Ascending aorta (tissue), 2 donors: ENCODE data around the gene IQUB. TPM values are rescaled to one million over a fixed set of nuclear protein-coding genes. Genes with fewer than 3 reads are reported as not detected.

Experiments
- DNase-seq, 2 donors: peaks; one replicate each; pipeline ENCODE4 v3.0.0-alpha.2; 2019; ENCODE audit warnings: low spot score in 2 of 2
- H3K27ac ChIP-seq, 2 donors: fragments of 200-600 bp; sonication (generic); one replicate each; pipeline ENCODE4 v1.5.1; 2016 to 2017; ENCODE audit warnings: mild to moderate bottlenecking in 1 of 2
- H3K27me3 ChIP-seq: fragments of 200-600 bp; sonication (generic); one replicate; pipeline ENCODE4 v1.5.1; 2017
- H3K36me3 ChIP-seq, 2 donors: fragments of 200-600 bp; sonication (generic); one replicate each; pipeline ENCODE4 v1.5.1; 2016
- H3K4me1 ChIP-seq, 2 donors: fragments of 200-600 bp; sonication (generic); one replicate each; pipeline ENCODE4 v1.5.1; 2016 to 2017; ENCODE audit warnings: mild to moderate bottlenecking in 1 of 2
- H3K4me3 ChIP-seq, 2 donors: fragments of 200-600 bp; sonication (generic); one replicate each; pipeline ENCODE4 v1.5.1; 2016 to 2017; ENCODE audit warnings: mild to moderate bottlenecking in 1 of 2
- H3K9me3 ChIP-seq, 2 donors: fragments of 200-600 bp; sonication (generic); one replicate each; pipeline ENCODE4 v1.5.1; 2016
- CTCF ChIP-seq, 3 experiments: fragments of 200-600 bp in 2 of 3; fragments of 450-650 bp in 1 of 3; sonication (generic) in 2 of 3; IDR thresholded peaks; one replicate each; pipeline ENCODE4 v1.5.1; 2016 to 2019; ENCODE audit warnings: antibody characterized with exemption in 3 of 3, mild to moderate bottlenecking in 1 of 3, moderate library complexity in 1 of 3
- intact Hi-C: fragments of 100-400 bp; cut with DNase I; formaldehyde crosslinking; loops from one replicate; pipeline ENCODE4 v1.15.1; 2023
- total RNA-seq: library from RNA; depleted of rRNA; stranded (reverse); fragments of >200 nt; gene quantifications from one replicate; pipeline ENCODE4 v1.1.0, GENCODE V29; 2016

Gene IQUB
- total RNA-seq, 1 donor from 2014 or later, result not detected

GRCh38 chr7:123569352-123570010 lies 35.1 kb upstream of the IQUB start:
- Histone ChIP-seq H3K4me1 (no peaks in the 10 kb centered on the region), H3K27ac (no peak overlapping the region), H3K9me3 (no peaks in the 10 kb centered on the region), H3K4me3 (no peak overlapping the region), H3K27me3 (no peaks in the 10 kb centered on the region), H3K36me3 (no peaks in the 10 kb centered on the region)
- intact Hi-C loops, result no loop called here
- no peak for DNase-seq
- no peak for TF ChIP-seq CTCF (IDR thresholded peaks at IDR 0.05)

DNA sequence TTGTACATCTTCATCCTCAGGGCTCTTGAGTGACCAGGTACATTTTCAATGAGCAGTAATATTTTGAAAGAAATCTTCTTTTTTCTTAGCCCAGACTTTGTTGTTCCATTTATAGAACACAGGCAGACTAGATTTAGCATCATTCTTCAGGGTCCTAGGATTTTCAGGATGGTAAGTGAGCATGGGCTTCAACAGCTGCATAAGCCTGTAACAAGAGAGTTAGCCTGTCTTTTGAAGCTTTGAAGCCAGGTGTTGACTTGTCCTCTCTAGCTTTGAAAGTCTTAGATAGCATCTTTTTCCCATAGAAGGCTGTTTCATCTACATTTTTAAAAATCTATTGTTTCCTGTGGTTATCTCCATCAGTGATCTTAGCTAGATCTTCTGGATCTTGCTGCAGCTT lies 27.7 kb upstream of the IQUB start:
- intact Hi-C loops, result no loop called here
- no peak for DNase-seq
- H3K4me3 ChIP-seq, result no peak overlapping the region
- H3K27ac ChIP-seq, result no peak overlapping the region
- H3K36me3 ChIP-seq, result no peaks in the 10 kb centered on the region
- H3K4me1 ChIP-seq, result peaks cover 0 to 5% of the 10 kb centered on the region in 2 donors
- H3K27me3 ChIP-seq, result no peaks in the 10 kb centered on the region
- no peaks in the 10 kb centered on the region for H3K9me3 ChIP-seq
- TF ChIP-seq CTCF (IDR thresholded peaks at IDR 0.05), result no peak

DNA sequence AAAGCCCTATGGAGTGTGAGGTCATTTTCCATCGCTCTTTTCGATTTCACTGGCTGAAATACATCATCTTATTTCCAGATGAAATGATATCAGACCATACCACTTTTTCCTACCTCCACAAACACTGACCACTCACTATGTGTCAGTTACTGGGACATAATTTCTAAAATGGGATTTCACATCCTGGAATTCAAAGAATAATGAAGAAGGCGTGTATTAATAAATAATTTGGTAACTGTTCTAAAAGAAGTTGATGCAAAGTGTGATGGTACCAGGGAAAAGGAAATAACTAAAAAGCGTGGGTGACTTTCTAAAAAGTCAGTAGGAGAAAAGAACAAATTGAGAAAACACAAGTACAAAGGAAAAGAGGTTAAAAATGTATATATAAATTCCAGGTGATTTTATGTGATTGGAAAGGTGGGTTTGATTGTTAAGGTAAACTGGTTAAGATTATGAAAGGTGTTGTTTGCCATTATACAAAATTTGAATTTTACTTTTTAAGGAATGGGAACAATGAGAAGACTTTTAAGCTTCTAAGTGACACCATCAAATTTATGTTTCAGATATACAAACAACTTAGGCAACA lies 24.0 kb upstream of the IQUB start:
- no peak for TF ChIP-seq CTCF (IDR thresholded peaks at IDR 0.05)
- DNase-seq, result no peak
- Histone ChIP-seq H3K27me3 (no peaks in the 10 kb centered on the region), H3K36me3 (no peaks in the 10 kb centered on the region), H3K27ac (peak overlapping the region; percentile 72 to 85), H3K9me3 (no peaks in the 10 kb centered on the region), H3K4me3 (peak overlapping the region; percentile 81 to 86), H3K4me1 (peaks cover 0 to 12% of the 10 kb centered on the region in 2 donors)
- intact Hi-C loops, result loop anchor here (5.0 kb wide), 1 partner anchor 1369 kb away; the partner anchor contains the start of gene POT1

DNA sequence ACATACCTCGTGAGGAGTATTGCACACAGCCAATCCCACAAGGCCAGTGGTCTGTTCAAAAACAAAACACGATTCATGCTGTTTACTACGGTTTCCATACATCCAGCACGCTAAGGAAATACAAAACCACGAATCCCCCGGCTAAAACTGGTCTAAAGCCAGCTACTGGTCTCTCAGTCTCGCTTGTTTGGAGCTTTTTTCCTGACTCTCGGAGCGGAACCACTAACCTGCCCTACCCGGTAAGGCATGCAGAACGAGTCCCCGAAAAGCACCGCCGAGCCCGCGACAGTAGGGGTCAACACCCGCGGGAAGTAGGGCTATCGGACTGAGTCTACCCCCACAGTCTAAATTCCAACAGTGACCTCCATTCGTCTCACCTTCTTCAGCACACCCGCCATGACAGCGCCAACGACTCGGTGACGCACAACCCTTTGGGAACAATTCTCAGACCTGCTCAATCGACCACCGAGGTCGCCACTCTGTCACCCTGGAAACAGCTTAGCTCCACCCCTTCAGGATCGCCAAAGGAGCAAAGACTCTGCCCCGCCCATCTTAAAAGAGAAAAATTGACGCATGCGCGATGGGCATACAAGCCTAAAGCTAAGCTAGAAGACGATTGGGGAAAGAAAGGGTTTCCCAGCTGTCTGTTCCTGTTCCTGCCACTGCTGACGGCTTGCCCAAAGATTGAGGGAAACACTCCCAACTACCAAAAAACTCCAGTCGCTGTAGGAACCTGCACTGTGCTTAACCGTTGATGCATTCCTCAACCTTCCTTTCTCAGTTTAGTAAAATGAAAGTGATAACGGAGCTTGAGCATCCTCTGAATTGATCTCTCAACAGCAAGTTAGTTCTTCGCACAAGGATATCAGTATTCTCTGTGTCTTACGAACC lies 23.2 kb upstream of the IQUB start, which contains the start of gene NDUFA5:
Gene NDUFA5 (minus strand): TSS at position 421 of the 891 bp plus-strand sequence. CDS start 23 bp downstream, at position 398.
- H3K27me3 ChIP-seq, result no peaks in the 10 kb centered on the region
- peaks cover 0 to 4% of the 10 kb centered on the region in 2 donors for H3K36me3 ChIP-seq
- peak within 1 kb of the TSS; percentile 77 to 85 for H3K27ac ChIP-seq
- H3K4me3 ChIP-seq, result peak within 1 kb of the TSS; percentile 81 to 86
- DNase-seq, result peak; percentile 94 to 99
- TF ChIP-seq CTCF (IDR thresholded peaks at IDR 0.05), result no peak
- no peaks in the 10 kb centered on the region for H3K9me3 ChIP-seq
- H3K4me1 ChIP-seq, result peaks cover 0 to 12% of the 10 kb centered on the region in 2 donors
- intact Hi-C loops, result loop anchor here (1.0 to 5.0 kb wide), 3 partner anchors 23 to 1370 kb away; partner anchors contain the start of genes IQUB, POT1 and WASL

DNA sequence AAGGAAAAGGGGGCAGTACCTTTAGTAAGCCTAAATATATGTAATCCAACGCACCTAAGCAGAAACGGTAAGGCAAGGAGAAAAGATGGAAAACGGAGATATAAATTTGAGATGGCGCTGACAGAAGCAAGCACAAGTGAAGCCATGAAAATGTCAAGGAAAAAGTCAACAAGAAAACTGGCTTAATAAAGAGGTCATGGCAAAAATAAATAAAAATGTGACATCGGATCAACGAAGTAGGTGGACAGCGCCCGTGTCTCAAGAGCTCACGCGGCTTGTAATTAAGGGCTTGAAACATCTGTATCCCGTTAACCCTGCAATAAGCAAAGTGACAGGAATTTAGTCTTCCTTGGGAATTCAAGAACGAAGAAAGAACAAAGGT lies 22.6 kb upstream of the IQUB start:
- Histone ChIP-seq H3K4me1 (peaks cover 0 to 12% of the 10 kb centered on the region in 2 donors), H3K27me3 (no peaks in the 10 kb centered on the region), H3K36me3 (peaks cover 0 to 5% of the 10 kb centered on the region in 2 donors), H3K9me3 (no peaks in the 10 kb centered on the region), H3K4me3 (peak overlapping the region; percentile 81 to 86), H3K27ac (peak overlapping the region; percentile 77 to 85)
- intact Hi-C loops, result loop anchor here (1.0 to 5.0 kb wide), 3 partner anchors 23 to 1370 kb away; partner anchors contain the start of genes IQUB, POT1 and WASL
- no peak for TF ChIP-seq CTCF (IDR thresholded peaks at IDR 0.05)
- no peak for DNase-seq
